ENCODE measurements around the gene RTL10.

The RTL10 gene

GRCh38 chr22:19821523-19822300, 33.0 kb downstream of the RTL10 start:
- DNase-seq: no peak

- peak; percentile 44 for DNase-seq
These were observed 33.7 kb downstream of the RTL10 start for GRCh38 chr22:19820880-19821522.

- no peak for DNase-seq
These were observed 34.5 kb downstream of the RTL10 start for GRCh38 chr22:19819911-19820879.

- DNase-seq: peak; percentile 49
These were observed 35.3 kb downstream of the RTL10 start for GRCh38 chr22:19819208-19819910.

DNA sequence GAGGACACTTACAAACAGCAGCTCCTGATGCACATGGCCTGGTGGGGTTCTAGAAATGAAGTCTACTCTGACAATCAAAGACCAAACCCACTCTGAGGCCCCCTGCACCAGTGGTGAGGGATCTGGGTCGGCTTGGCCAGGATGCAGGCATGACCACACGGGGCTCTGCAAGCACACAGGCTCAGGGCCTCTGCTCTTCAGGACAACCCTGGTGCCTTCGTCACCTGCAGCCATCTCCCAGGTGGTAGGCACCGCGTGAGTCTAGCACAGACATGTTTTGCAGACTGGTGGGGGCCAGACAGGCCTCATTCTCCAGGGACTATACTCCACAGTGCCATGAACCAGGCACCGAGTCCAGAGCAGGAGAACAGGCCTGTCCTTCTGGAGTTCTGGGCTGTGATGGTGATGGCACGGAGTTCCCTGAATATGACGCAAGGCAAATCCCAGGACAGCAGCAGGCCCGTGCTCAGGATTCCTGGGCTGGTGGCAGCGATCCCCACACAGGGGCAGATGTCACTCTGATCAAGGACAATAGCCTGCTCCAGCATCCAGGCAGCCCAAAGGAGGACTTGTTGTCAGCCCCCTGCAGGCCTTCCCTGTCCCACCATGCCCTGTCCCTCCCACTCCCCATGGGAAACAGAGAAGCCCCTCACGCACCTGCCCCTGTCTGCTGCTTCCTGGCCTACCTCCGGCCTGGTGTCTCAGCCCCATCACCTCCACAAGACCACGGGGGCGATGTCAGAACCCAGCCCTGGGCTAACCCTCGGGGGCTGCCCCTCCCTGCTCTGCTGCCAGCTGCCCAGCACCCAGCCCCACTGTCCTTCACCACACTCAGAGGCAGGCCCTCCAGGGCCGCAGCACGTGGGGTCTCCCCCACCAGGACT, 36.1 kb downstream of the RTL10 start:
- DNase-seq: peak; percentile 50

GRCh38 chr22:19816372-19817119, 38.1 kb downstream of the RTL10 start:
- no peak for DNase-seq

- DNase-seq: peak; percentile 49
These were observed 38.8 kb downstream of the RTL10 start for GRCh38 chr22:19815823-19816290.

DNA sequence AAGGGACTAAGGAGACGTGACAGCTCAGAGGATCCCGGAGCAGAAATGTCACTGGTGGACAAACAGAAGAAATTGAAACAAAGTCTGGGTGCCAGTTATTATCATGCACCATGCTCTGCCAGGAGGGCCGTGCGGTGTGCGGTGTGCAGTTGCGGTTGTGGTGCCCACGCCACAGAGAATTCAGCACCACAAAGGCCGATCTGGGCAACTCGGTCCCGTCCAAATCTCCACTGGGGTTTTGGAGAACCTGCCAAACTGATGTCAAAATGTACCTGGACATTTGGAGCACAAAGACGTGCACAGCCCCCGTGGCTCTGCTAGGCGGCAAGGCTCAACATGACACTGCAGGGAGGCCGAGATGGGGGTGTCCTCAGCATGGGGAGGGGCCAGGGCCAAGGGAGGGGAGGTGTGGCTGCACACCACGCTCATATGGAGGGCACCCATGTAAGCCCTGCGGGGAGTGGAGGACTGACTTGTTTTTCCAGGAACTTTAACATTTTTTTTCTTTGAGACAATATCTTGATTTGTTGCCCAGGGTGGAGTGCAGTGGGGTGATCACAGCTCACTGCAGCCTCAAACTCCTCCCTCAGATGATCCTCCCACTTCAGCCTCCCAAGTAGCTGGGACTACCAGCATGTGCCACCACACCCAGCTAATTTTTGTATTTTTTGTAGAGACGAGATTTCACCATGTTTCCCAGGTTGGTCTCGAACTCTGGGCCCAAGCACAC, 39.4 kb downstream of the RTL10 start:
- DNase-seq: no peak

DNA sequence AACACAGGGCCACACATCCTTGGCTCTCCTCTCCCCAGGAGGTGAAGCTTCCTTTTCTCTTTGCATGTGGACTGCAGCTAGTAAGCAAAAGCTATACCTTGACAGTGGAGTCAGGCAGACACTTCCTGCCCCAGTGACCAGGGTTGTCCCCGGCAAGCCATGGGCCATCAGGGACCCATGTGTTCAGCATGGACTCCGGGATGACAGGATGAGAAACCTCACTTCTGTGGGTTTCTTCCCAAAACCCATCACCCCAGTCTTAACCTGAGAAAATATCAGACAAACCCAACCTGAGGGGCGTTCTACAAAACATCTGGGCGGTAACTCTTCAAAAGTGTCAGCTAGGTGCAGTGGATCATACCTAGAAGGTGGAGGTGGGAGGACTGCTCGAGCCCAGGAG, 40.2 kb downstream of the RTL10 start:
- DNase-seq: peak; percentile 33

DNA sequence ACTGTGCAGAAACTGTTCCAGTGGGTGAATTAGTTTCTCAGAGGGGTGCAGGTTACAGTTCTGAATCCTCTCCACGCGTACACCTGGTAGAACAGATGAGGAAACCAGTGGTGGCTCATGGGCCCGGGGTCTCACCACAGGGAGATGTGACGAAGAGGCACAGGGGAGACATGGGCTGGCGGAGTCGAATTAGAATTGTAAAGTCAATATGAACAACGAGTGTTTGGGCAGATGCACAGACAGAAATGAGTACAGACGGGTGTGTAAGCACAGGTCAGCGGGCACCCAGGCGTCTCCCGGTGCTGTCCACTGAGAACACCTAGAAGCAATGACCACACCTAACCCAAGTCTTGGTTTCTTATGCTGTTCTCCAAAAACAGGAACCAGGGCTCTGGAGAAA, 41.8 kb downstream of the RTL10 start:
- DNase-seq: peak; percentile 17

DNA sequence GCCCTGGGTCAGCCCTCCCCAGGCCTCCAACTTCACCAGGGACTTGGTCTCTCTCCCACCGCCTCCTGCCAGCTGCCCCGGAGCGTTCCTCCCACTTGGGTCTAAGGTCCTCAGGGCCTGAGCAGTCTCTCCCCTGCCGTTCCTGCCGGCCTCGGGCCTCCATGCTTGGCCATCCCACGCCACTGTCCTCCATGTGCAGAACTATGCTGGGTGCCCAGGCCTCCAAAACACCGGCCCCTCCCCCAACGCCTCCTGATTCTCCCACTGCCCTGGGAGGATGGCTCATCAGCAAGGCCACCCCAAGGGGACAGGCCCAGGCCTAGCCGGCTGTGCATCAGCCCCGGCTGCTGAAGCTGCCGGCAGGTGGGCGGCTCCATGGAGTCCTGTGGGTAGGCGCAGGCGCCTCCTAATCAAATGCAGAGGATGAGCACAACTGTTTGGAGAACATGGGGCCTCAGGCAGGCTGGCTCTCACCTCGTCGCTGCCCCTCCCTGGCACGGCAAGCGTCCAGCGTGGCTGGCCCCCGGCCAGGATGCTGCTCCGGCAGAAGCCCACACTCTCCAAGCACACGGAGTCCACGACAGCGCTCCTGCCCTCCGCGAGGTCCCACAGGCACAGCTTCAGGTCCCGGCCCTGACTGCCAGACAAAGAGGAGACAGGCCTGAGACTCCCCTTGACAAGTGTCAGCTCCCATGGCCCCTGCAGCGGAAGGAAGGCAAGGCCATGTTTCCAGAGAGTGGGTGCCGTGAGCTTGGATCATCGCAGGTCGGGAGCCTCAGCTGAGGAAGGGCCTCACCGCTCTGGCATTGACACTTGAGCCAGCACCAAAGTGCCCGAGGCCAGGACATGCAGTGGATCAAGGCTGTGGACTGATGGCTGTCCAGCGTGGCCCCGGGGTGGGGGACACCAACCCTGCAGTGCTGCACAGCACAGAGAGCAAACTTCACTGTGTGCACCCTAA, 42.6 kb downstream of the RTL10 start:
- peak; percentile 47 for DNase-seq

DNA sequence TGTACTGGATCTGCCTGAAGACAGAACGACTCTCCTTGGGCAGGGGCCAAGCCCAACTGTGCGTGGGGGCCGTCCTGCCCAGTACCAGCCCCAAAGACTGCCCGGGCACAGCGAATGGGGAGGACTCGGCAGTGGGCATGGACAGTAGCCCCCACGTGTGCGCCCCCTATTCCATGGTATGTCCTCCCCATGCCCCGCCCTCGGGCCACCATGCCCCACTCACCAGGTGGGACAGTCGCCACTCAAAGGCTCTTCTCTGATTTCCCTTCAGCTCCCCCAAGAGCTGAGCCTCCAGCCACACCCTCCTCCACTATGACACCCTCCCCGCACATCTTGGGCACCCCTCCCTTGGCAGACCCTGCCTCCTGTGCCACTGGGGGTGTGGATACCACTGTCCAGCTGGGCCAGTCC, 43.5 kb downstream of the RTL10 start:
- DNase-seq: no peak

DNA sequence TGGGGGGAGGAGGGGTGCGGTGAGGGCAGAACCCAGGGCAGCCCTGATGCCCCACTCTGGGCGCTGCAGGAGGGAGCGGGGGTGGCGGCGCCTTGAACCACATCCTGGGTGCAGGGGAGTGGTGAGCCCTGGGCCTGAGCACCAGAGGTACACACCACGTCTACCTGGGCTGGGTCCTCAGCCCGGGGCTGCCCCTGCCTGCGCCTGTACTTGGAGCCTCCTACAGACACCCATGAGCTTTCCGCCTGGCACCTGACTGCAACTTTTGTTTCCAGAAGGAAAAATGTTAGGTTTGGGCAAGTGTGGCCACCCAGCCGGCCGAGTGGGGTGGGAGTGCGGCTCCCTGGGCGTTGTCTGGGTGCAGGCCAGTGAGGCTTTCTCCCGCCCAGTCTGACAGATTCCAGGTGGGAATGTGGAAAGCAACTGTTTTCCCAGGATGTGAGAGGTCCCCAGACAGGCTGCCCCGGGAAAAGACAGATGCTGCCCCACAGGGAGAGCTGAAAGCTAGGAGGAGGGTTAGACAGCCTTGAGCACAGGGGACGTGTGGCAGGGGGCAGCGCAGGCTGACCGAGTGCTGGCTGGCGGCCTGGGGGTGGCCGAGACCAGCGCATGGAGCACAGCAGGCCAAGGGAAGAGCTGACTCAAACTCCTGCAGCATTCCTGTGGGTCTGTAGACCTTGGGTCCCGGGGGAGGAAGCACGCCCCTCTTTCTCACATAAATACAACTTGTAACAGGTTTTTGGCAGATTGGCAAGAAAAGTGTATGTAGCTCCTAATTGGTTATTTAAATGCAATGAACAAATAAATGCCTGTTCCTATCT, 44.1 kb downstream of the RTL10 start:
- DNase-seq: no peak

GRCh38 chr22:19809741-19810140, 44.9 kb downstream of the RTL10 start:
- DNase-seq: no peak

- no peak for DNase-seq
These were observed 45.7 kb downstream of the RTL10 start for GRCh38 chr22:19808873-19809478.

DNA sequence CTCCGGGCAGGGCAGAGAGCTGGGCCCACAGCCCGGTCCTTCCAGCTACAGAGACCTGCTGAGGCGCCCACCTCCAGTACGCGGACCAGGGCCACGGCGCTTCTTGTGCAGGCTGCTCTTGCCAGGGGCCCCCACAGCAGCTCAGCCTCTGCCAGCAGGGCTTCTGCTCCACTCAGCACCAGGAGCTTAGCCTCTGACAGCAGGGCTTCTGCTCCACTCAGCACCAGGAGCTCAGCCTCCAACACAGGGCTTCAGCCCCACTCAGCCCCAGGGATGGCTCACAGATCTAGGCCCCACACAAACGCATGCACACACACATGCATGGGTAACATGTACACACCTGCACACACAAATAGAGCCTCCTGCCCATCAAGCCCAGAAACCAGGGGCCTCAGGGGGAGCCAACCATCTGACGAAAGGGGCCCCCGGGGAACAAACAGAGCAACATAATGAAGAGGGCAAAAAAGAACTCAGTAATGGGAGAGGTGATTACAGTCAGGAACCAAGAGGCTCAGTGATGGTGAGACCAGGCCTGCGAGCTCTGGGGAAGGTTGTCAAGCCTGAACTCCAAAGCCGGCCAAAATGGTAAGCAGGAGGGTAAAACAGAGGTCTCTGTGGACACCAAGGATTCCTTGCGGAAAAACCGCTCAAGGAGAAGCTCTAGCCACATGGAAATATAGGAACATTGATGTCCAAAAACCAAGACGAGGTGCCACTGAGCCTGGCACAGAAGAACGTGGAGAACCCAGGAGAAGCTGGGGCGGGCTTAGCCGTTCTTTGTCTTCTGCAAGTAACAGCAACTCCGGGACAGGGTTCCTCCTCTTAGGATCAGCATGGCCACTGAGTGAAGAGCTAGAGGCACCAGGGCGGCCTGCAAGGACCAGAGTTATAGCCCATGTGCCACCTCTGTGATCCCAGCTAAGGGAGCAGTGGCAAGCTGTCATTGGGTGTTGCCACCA, 46.5 kb downstream of the RTL10 start:
- DNase-seq: no peak
